K562 (cell line): ENCODE results near the gene PPP1R14B. TPM values are rescaled to one million over a fixed set of nuclear protein-coding genes. Genes with fewer than 3 reads are reported as not detected.

Source experiments
- ARID2 ChIP-seq: fragments of 450-650 bp; IDR thresholded peaks from 2 replicates; pipeline ENCODE4 v1.6.1; 2017; ENCODE audit warnings: antibody characterized with exemption, mild to moderate bottlenecking
- EWSR1 ChIP-seq: fragments of 450-650 bp; IDR thresholded peaks from 2 replicates; pipeline ENCODE4 v1.6.1; 2018; ENCODE audit warnings: borderline replicate concordance, mild to moderate bottlenecking, low read depth, moderate library complexity; ENCODE audit not compliant: partially characterized antibody
- HIVEP1 ChIP-seq: fragments of 250-450 bp; sonication (Bioruptor Pico); IDR thresholded peaks from 2 replicates; pipeline ENCODE4 v1.4.0; 2020; ENCODE audit warnings: mild to moderate bottlenecking
- MEF2A ChIP-seq: IDR thresholded peaks from 2 replicates; pipeline ENCODE4 v1.6.1; 2011; ENCODE audit warnings: low read depth, mild to moderate bottlenecking, low read length, moderate library complexity; ENCODE audit not compliant: control insufficient read depth
- NFE2 ChIP-seq: IDR thresholded peaks from 2 replicates; pipeline ENCODE4 v1.6.1; 2014; ENCODE audit warnings: antibody characterized with exemption, low read depth
- NFE2L1 ChIP-seq: fragments of 450-650 bp; IDR thresholded peaks from 2 replicates; pipeline ENCODE4 v1.6.1; 2016; ENCODE audit warnings: missing genetic modification characterization, low read depth, mild to moderate bottlenecking, missing compliant biosample characterization, moderate library complexity, borderline replicate concordance
- NFXL1 ChIP-seq: fragments of 450-650 bp; formaldehyde crosslinking; IDR thresholded peaks from 2 replicates; pipeline ENCODE4 v1.4.0; 2021; ENCODE audit warnings: mild to moderate bottlenecking
- PHB ChIP-seq: fragments of 250-450 bp; sonication (Bioruptor Pico); IDR thresholded peaks from 2 replicates; pipeline ENCODE4 v1.5.0; 2021
- RB1 ChIP-seq: fragments of 450-650 bp; IDR thresholded peaks from 2 replicates; pipeline ENCODE4 v1.6.1; 2017; ENCODE audit warnings: low read depth, mild to moderate bottlenecking
- RBBP5 ChIP-seq: fragments of 200-600 bp; sonication (generic); IDR thresholded peaks from 2 replicates; pipeline ENCODE4 v1.6.1; 2012; ENCODE audit warnings: borderline replicate concordance, mild to moderate bottlenecking, low read length, control low read depth, inconsistent platforms; ENCODE audit not compliant: insufficient read depth, poor library complexity, severe bottlenecking
- SP1 ChIP-seq: sonication (generic); formaldehyde crosslinking; IDR thresholded peaks from 2 replicates; pipeline ENCODE4 v1.8.1; 2022; ENCODE audit warnings: mild to moderate bottlenecking, missing genetic modification reagents
- SP2 ChIP-seq: IDR thresholded peaks from 2 replicates; pipeline ENCODE4 v1.6.1; 2011; ENCODE audit warnings: mild to moderate bottlenecking, low read depth, low read length, moderate library complexity; ENCODE audit not compliant: poor library complexity, severe bottlenecking; ENCODE audit errors: extremely low read depth
- TAF15 ChIP-seq: fragments of 200-400 bp; formaldehyde crosslinking; IDR thresholded peaks from 2 replicates; pipeline ENCODE4 v1.6.1; 2017; ENCODE audit warnings: mild to moderate bottlenecking, low read depth, low read length, moderate library complexity
- ZC3H4 ChIP-seq: sonication (generic); formaldehyde crosslinking; IDR thresholded peaks from 2 replicates; pipeline ENCODE4 v1.9.0; 2021; ENCODE audit warnings: missing genetic modification reagents, borderline replicate concordance
- ZNF134 ChIP-seq: fragments of 250-450 bp; sonication (Bioruptor Pico); conservative IDR thresholded peaks from 2 replicates; pipeline ENCODE4 v1.4.0; 2020
- ZNF224 ChIP-seq: sonication (generic); formaldehyde crosslinking; IDR thresholded peaks from 2 replicates; pipeline ENCODE4 v1.8.0; 2022; ENCODE audit warnings: mild to moderate bottlenecking, missing genetic modification reagents
- ZNF785 ChIP-seq: fragments of 250-450 bp; sonication (Bioruptor Pico); IDR thresholded peaks from 2 replicates; pipeline ENCODE4 v1.4.0; 2020; ENCODE audit warnings: mild to moderate bottlenecking
- ZNF79 ChIP-seq: fragments of 250-450 bp; sonication (Bioruptor Pico); IDR thresholded peaks from 2 replicates; pipeline ENCODE4 v1.4.0; 2020; ENCODE audit warnings: low read depth, mild to moderate bottlenecking, moderate library complexity
- polyA plus RNA-seq, 8 experiments: library from polyadenylated mRNA; depleted of rRNA in 4 of 8; stranded (reverse) in 5 of 8; unstranded in 3 of 8; fragments of >200 nt; fragmentation: Nextera tagmentation in 2 of 8; fragmentation: Illumina TruSeq in 1 of 8; extraction: Ambion mirVana in 2 of 8; extraction: Trizol in 1 of 8; gene quantifications; 2 replicates each; pipeline versions ENCODE4 v1.2.1 to v1.2.3, GENCODE V29; 2011 to 2014; ENCODE audit warnings: inconsistent platforms in 1 of 8, missing spikeins in 1 of 8
- total RNA-seq, 7 experiments: library from RNA; depleted of rRNA in 6 of 7; stranded (reverse); fragments of >200 nt in 6 of 7; fragmentation: Illumina TruSeq in 2 of 7; extraction: Trizol in 2 of 7; gene quantifications; 2 replicates each; pipeline versions ENCODE4 v1.2.1 to v1.2.3, GENCODE V29; 2011 to 2021; ENCODE audit warnings: low replicate concordance in 1 of 7
- TF ChIP-seq, protein P1 (sequence below): IDR thresholded peaks from 3 replicates; pipeline ENCODE4 v1.6.1; 2011; ENCODE audit warnings: borderline replicate concordance, mild to moderate bottlenecking, moderate library complexity; ENCODE audit not compliant: insufficient read length; ENCODE audit errors: extremely low read depth
- TF ChIP-seq, protein P2 (sequence below): fragments of 200-800 bp; sonication (Bioruptor generic); IDR thresholded peaks from 2 replicates; pipeline ENCODE4 v1.6.1; 2017; ENCODE audit warnings: missing genetic modification characterization, missing compliant biosample characterization
- TF ChIP-seq, protein P3 (sequence below): sonication (generic); formaldehyde crosslinking; IDR thresholded peaks from 2 replicates; pipeline ENCODE4 v1.9.0; 2022; ENCODE audit warnings: mild to moderate bottlenecking, missing genetic modification reagents
- TF ChIP-seq, protein P4 (sequence below), 2 experiments: fragments of 450-650 bp in 1 of 2; sonication (generic) in 1 of 2; formaldehyde crosslinking; conservative IDR thresholded peaks; 2 replicates each; pipeline versions ENCODE4 v1.4.0 to v1.8.1; 2020 to 2022; ENCODE audit warnings: mild to moderate bottlenecking in 1 of 2, missing genetic modification reagents in 1 of 2

Gene PPP1R14B
- total and polyA plus RNA-seq, 9 of the 15 experiments (the other 6 are each of a cell fraction or from before 2014, with no cell fraction given) = 7.7 to 566 (median 212) TPM

DNA sequence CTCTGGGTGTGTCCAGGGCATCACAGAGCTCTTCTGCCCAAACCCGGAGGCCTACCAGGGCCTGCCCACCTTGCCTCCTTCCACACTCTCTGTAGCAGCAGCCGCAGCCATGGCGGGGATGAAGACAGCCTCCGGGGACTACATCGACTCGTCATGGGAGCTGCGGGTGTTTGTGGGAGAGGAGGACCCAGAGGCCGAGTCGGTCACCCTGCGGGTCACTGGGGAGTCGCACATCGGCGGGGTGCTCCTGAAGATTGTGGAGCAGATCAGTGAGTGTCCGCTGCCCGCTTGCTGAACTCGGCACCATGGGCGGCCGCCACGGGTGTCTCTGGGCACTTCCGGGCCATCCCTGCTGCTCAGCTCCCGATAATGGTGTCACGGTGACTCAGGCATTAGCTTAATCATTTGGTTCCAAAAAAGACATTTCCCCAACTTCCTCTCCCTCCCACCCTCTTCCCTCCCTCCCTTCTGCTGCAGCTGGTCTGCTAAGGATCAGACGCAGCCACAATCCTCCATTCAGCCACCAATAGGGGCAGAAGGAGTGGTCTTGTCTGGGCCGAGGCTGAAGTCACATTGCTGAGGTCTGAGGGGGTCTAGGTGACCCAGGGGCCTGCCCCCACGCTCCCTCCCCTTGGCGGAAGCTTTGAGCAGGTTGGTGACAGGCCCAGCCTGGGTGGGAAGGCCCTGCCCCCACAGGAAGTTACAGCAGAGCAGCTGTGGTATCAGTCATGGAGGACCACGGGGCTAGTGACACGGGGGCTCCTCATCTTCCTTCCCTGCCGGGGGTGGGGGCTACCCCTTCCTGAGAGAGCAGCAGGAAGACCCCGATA lies 39.3 kb downstream of the PPP1R14B start (continued):
- no peak; the same call in 1 of the 2 replicates for TF ChIP-seq NFE2L1
- TF ChIP-seq, protein P1, sequence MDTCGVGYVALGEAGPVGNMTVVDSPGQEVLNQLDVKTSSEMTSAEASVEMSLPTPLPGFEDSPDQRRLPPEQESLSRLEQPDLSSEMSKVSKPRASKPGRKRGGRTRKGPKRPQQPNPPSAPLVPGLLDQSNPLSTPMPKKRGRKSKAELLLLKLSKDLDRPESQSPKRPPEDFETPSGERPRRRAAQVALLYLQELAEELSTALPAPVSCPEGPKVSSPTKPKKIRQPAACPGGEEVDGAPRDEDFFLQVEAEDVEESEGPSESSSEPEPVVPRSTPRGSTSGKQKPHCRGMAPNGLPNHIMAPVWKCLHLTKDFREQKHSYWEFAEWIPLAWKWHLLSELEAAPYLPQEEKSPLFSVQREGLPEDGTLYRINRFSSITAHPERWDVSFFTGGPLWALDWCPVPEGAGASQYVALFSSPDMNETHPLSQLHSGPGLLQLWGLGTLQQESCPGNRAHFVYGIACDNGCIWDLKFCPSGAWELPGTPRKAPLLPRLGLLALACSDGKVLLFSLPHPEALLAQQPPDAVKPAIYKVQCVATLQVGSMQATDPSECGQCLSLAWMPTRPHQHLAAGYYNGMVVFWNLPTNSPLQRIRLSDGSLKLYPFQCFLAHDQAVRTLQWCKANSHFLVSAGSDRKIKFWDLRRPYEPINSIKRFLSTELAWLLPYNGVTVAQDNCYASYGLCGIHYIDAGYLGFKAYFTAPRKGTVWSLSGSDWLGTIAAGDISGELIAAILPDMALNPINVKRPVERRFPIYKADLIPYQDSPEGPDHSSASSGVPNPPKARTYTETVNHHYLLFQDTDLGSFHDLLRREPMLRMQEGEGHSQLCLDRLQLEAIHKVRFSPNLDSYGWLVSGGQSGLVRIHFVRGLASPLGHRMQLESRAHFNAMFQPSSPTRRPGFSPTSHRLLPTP = no peak
- TF ChIP-seq MEF2A = peak; percentile 17; the same call in 1 of the 2 replicates
- no peak for TF ChIP-seq SP2
- no peak for TF ChIP-seq ZNF785
- TF ChIP-seq RBBP5 = peak; percentile 58
- TF ChIP-seq, protein P2, sequence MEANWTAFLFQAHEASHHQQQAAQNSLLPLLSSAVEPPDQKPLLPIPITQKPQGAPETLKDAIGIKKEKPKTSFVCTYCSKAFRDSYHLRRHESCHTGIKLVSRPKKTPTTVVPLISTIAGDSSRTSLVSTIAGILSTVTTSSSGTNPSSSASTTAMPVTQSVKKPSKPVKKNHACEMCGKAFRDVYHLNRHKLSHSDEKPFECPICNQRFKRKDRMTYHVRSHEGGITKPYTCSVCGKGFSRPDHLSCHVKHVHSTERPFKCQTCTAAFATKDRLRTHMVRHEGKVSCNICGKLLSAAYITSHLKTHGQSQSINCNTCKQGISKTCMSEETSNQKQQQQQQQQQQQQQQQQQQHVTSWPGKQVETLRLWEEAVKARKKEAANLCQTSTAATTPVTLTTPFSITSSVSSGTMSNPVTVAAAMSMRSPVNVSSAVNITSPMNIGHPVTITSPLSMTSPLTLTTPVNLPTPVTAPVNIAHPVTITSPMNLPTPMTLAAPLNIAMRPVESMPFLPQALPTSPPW = peak; percentile 93
- peak; percentile 95 for TF ChIP-seq NFE2
- TF ChIP-seq NFXL1 = no peak
- TF ChIP-seq TAF15 = no peak
- 0 out of 2 replicates have a peak, but pooled peaks have one; percentile 18 for TF ChIP-seq ZNF134 (CRISPR knock-in tag)
- no peak for TF ChIP-seq EWSR1
- no peak for TF ChIP-seq ZNF79 (CRISPR knock-in tag)
- no peak for TF ChIP-seq ARID2
- peak; percentile 44; the same call in 1 of the 2 replicates for TF ChIP-seq SP1 (CRISPR knock-in tag)
- TF ChIP-seq ZC3H4 (CRISPR knock-in tag) = no peak
- TF ChIP-seq PHB (CRISPR knock-in tag) = no peak
- TF ChIP-seq, protein P3, sequence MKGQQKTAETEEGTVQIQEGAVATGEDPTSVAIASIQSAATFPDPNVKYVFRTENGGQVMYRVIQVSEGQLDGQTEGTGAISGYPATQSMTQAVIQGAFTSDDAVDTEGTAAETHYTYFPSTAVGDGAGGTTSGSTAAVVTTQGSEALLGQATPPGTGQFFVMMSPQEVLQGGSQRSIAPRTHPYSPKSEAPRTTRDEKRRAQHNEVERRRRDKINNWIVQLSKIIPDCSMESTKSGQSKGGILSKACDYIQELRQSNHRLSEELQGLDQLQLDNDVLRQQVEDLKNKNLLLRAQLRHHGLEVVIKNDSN (CRISPR knock-in tag) = peak; percentile 5; the same call in 1 of the 2 replicates
- TF ChIP-seq RB1 = peak; percentile 61
- TF ChIP-seq HIVEP1 (CRISPR knock-in tag) = no peak
- no peak for TF ChIP-seq ZNF224 (CRISPR knock-in tag)
- TF ChIP-seq, protein P4, sequence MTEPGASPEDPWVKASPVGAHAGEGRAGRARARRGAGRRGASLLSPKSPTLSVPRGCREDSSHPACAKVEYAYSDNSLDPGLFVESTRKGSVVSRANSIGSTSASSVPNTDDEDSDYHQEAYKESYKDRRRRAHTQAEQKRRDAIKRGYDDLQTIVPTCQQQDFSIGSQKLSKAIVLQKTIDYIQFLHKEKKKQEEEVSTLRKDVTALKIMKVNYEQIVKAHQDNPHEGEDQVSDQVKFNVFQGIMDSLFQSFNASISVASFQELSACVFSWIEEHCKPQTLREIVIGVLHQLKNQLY (CRISPR knock-in tag; conservative IDR thresholded peaks at IDR 0.05) = no peak
